ENCODE data around the gene TSPOAP1.

- no peak for TF ChIP-seq CTCF (conservative IDR thresholded peaks at IDR 0.05)
- no peak for TF ChIP-seq ZFX (IDR thresholded peaks at IDR 0.05)
Observed at GRCh38 chr17:58332778-58333735, 4.5 kb upstream of the TSPOAP1 start.
